HEK293T (cell line): Measurements from ENCODE around the gene ZNF365.

Experiments used
- ARNT ChIP-seq: fragments of 450-650 bp; IDR thresholded peaks from 2 replicates; pipeline ENCODE4 v1.6.1; 2017; ENCODE audit warnings: mild to moderate bottlenecking
- BHLHE40 ChIP-seq: fragments of 450-650 bp; IDR thresholded peaks from 2 replicates; pipeline ENCODE4 v1.6.1; 2016; ENCODE audit warnings: mild to moderate bottlenecking, moderate library complexity, borderline replicate concordance
- CTBP1 ChIP-seq: fragments of 450-650 bp; IDR thresholded peaks from 2 replicates; pipeline ENCODE4 v1.6.1; 2016; ENCODE audit warnings: borderline replicate concordance
- FOXK2 ChIP-seq: fragments of 450-650 bp; IDR thresholded peaks from 2 replicates; pipeline ENCODE4 v1.6.1; 2016; ENCODE audit warnings: mild to moderate bottlenecking
- FOXM1 ChIP-seq: fragments of 450-650 bp; IDR thresholded peaks from 2 replicates; pipeline ENCODE4 v1.6.1; 2017; ENCODE audit warnings: mild to moderate bottlenecking, borderline replicate concordance
- HDGF ChIP-seq: fragments of 450-650 bp; IDR thresholded peaks from 2 replicates; pipeline ENCODE4 v1.6.1; 2017; ENCODE audit warnings: antibody characterized with exemption, borderline replicate concordance
- LEF1 ChIP-seq: fragments of 450-650 bp; IDR thresholded peaks from 2 replicates; pipeline ENCODE4 v1.6.1; 2017; ENCODE audit warnings: mild to moderate bottlenecking, borderline replicate concordance
- NFRKB ChIP-seq: fragments of 450-650 bp; IDR thresholded peaks from 2 replicates; pipeline ENCODE4 v1.6.1; 2016; ENCODE audit warnings: mild to moderate bottlenecking, moderate library complexity
- SP1 ChIP-seq: fragments of 450-650 bp; IDR thresholded peaks from 2 replicates; pipeline ENCODE4 v1.6.1; 2017
- TARDBP ChIP-seq: fragments of 450-650 bp; IDR thresholded peaks from 2 replicates; pipeline ENCODE4 v1.6.1; 2016
- TF ChIP-seq, protein P1 (sequence below): fragments of 450-650 bp; IDR thresholded peaks from 2 replicates; pipeline ENCODE4 v1.6.1; 2016

DNA sequence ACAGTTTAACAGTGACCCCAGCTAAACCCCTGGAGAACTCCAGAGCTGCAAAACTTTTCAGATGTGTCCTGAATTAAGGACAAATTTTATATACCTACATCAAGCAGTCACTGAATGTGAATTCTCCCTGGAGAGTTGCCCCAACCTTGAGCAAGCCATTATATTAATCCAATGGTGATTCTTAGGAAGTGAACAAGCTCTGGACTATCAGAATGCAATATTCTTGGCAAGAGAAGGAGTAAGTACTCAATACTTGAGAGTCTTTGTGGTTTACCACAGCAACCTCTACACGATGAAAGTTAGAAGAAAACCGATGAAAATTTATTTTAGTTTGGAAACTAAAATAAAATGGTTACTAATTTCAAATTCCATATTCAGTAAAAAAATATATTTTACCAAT is 19.3 kb upstream of the ZNF365 start:
- TF ChIP-seq NFRKB (no peak), ARNT (no peak), BHLHE40 (no peak), FOXM1 (no peak), CTBP1 (no peak), TARDBP (no peak), LEF1 (no peak), FOXK2 (no peak), SP1 (no peak), HDGF (no peak)
- TF ChIP-seq, protein P1, sequence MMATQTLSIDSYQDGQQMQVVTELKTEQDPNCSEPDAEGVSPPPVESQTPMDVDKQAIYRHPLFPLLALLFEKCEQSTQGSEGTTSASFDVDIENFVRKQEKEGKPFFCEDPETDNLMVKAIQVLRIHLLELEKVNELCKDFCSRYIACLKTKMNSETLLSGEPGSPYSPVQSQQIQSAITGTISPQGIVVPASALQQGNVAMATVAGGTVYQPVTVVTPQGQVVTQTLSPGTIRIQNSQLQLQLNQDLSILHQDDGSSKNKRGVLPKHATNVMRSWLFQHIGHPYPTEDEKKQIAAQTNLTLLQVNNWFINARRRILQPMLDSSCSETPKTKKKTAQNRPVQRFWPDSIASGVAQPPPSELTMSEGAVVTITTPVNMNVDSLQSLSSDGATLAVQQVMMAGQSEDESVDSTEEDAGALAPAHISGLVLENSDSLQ, result no peak
